ENCODE data around the gene EML4. TPM values are rescaled to one million over a fixed set of nuclear protein-coding genes. Genes with fewer than 3 reads are reported as not detected.
A peak's percentile ranks its signal among the peaks of the same experiment; 100 is the strongest.

Gene EML4
- total and polyA plus RNA-seq, 2 of the 13 experiments (the other 11 are each of a cell fraction or from before 2014, with no cell fraction given), result 243 to 476 TPM

- TF ChIP-seq UBTF (CRISPR knock-in tag; IDR thresholded peaks at IDR 0.05), result peak; percentile 76
- no peak for TF ChIP-seq KIAA2018 (CRISPR knock-in tag; IDR thresholded peaks at IDR 0.05; ENCODE audit: borderline replicate concordance)
- peak; percentile 82 for TF ChIP-seq CTCF (CRISPR knock-in tag; IDR thresholded peaks at IDR 0.05)
- peak; percentile 70; the same call in 1 of the 2 replicates for TF ChIP-seq AKNA (CRISPR knock-in tag; IDR thresholded peaks at IDR 0.05; ENCODE audit: borderline replicate concordance)
- TF ChIP-seq PTBP1 (IDR thresholded peaks at IDR 0.05; ENCODE audit: low read depth, low read length, poor library complexity, severe bottlenecking), result no peak
- peak; percentile 94 for TF ChIP-seq HNRNPLL (IDR thresholded peaks at IDR 0.05; ENCODE audit: low read depth, low read length, poor library complexity, severe bottlenecking)
- TF ChIP-seq ZNF589 (CRISPR knock-in tag; conservative IDR thresholded peaks at IDR 0.05), result no peak; the same call in 1 of the 2 replicates
- TF ChIP-seq ZNF124 (CRISPR knock-in tag; IDR thresholded peaks at IDR 0.05), result peak; percentile 58; the same call in 1 of the 2 replicates
Measured at GRCh38 chr2:42360890-42361727, 192.0 kb downstream of the EML4 start, which contains the start of gene COX7A2L (continued).

All from HepG2 (cell line).